ENCODE data around the gene C9orf78.

GRCh38 chr9:129815278-129815677 lies 19.8 kb downstream of the C9orf78 start:
- no peak for TF ChIP-seq CHD2 (IDR thresholded peaks at IDR 0.05; ENCODE audit: low read length)
- TF ChIP-seq POLR2AphosphoS5 (IDR thresholded peaks at IDR 0.05; ENCODE audit: low read depth, low read length), result no peak
- no peak for TF ChIP-seq CTCF (IDR thresholded peaks at IDR 0.05; ENCODE audit: control extremely low read depth in 1 of 3, insufficient read depth in 1 of 3, low read depth in 1 of 3, low read length in 3 of 3)
- TF ChIP-seq JUN (IDR thresholded peaks at IDR 0.05; ENCODE audit: low read depth, low read length), result no peak
- no peak for TF ChIP-seq NANOG (IDR thresholded peaks at IDR 0.05; ENCODE audit: insufficient read depth, low read depth, low read length, poor library complexity, severe bottlenecking)
- TF ChIP-seq GABPA (IDR thresholded peaks at IDR 0.05; ENCODE audit: borderline replicate concordance, insufficient read depth, low read length), result no peak
- TF ChIP-seq NRF1 (IDR thresholded peaks at IDR 0.05; ENCODE audit: low read depth, low read length), result no peak
- no peak for TF ChIP-seq EGR1 (IDR thresholded peaks at IDR 0.05; ENCODE audit: borderline replicate concordance, low read depth, low read length)
- no peak for TF ChIP-seq USF2 (IDR thresholded peaks at IDR 0.05; ENCODE audit: low read length)
- TF ChIP-seq GTF2F1 (IDR thresholded peaks at IDR 0.05; ENCODE audit: borderline replicate concordance, low read depth, low read length), result no peak
- TF ChIP-seq EZH2 (IDR thresholded peaks at IDR 0.05; ENCODE audit: low read depth, low read length, severe bottlenecking), result no peak
- no peak for TF ChIP-seq SRF (IDR thresholded peaks at IDR 0.05; ENCODE audit: low read depth, low read length)
- TF ChIP-seq TBP (IDR thresholded peaks at IDR 0.05; ENCODE audit: low read depth, low read length), result no peak
